HEK293 (cell line): ENCODE results near the gene STARD13.

Source experiments
- CTCF ChIA-PET: fragments of 350-600 bp; formaldehyde crosslinking; extraction: SDS; loops from one replicate; lab custom pipeline; 2021; ENCODE audit warnings: antibody characterized with exemption; lab: Yijun Ruan, JAX
- POLR2A ChIA-PET: fragments of 300-600 bp; formaldehyde crosslinking; extraction: SDS; loops from one replicate; lab custom pipeline; 2020; ENCODE audit warnings: antibody characterized with exemption, inconsistent platforms; lab: Yijun Ruan, JAX
- H3K27ac ChIP-seq: fragments of 200-500 bp; sonication (Bioruptor generic); 2 replicates; pipeline ENCODE4 v1.5.1; 2014; ENCODE audit warnings: low read depth, low read length, control low read depth, inconsistent platforms; ENCODE audit errors: extremely low read depth
- H3K36me3 ChIP-seq, 2 experiments: fragments of 200-500 bp in 1 of 2; sonication (Bioruptor generic) in 1 of 2; 1 replicate in 1 of 2; 2 replicates in 1 of 2; pipeline ENCODE4 v1.5.1; 2014 to 2017; ENCODE audit warnings: inconsistent platforms in 2 of 2, low read length in 2 of 2; ENCODE audit not compliant: control insufficient read depth in 2 of 2, insufficient read depth in 1 of 2
- H3K4me1 ChIP-seq: fragments of 200-500 bp; sonication (Bioruptor generic); 2 replicates; pipeline ENCODE4 v1.5.1; 2014; ENCODE audit warnings: mild to moderate bottlenecking, low read length, inconsistent platforms; ENCODE audit not compliant: control insufficient read depth, insufficient read depth
- H3K4me3 ChIP-seq: 2 replicates; pipeline ENCODE4 v1.5.1; 2011; ENCODE audit warnings: low read depth, mild to moderate bottlenecking, control low read depth, low read length, moderate library complexity
- H3K9me3 ChIP-seq: fragments of 200-500 bp; sonication (Bioruptor generic); 2 replicates; pipeline ENCODE4 v1.5.1; 2014; ENCODE audit warnings: low read depth, low read length, inconsistent platforms; ENCODE audit not compliant: control insufficient read depth, insufficient read depth
- BCL11B ChIP-seq: fragments of 450-650 bp; formaldehyde crosslinking; IDR thresholded peaks from 2 replicates; pipeline ENCODE4 v1.5.1; 2016; ENCODE audit warnings: low read depth, missing biosample characterization, missing genetic modification characterization
- FEZF1 ChIP-seq: fragments of 450-650 bp; formaldehyde crosslinking; IDR thresholded peaks from 2 replicates; pipeline ENCODE4 v1.5.1; 2016; ENCODE audit warnings: missing biosample characterization, missing genetic modification characterization
- KLF8 ChIP-seq: fragments of 450-650 bp; formaldehyde crosslinking; IDR thresholded peaks from 2 replicates; pipeline ENCODE4 v1.5.1; 2016; ENCODE audit warnings: missing biosample characterization, missing genetic modification characterization
- PRDM2 ChIP-seq: fragments of 450-650 bp; formaldehyde crosslinking; IDR thresholded peaks from 2 replicates; pipeline ENCODE4 v1.5.1; 2016; ENCODE audit warnings: missing biosample characterization, missing genetic modification characterization, borderline replicate concordance
- ZFP69B ChIP-seq: fragments of 450-650 bp; formaldehyde crosslinking; IDR thresholded peaks from 2 replicates; pipeline ENCODE4 v1.5.1; 2016; ENCODE audit warnings: missing biosample characterization, missing genetic modification characterization
- ZNF184 ChIP-seq: fragments of 450-650 bp; IDR thresholded peaks from 2 replicates; pipeline ENCODE4 v1.5.1; 2018; ENCODE audit warnings: missing biosample characterization, mild to moderate bottlenecking, missing genetic modification characterization
- ZNF266 ChIP-seq: fragments of 450-650 bp; formaldehyde crosslinking; IDR thresholded peaks from 2 replicates; pipeline ENCODE4 v1.5.1; 2016; ENCODE audit warnings: missing biosample characterization, missing genetic modification characterization, low read depth
- ZNF341 ChIP-seq: fragments of 450-650 bp; formaldehyde crosslinking; IDR thresholded peaks from 2 replicates; pipeline ENCODE4; 2016; ENCODE audit warnings: low read depth, missing biosample characterization, missing genetic modification characterization
- ZNF514 ChIP-seq: fragments of 450-650 bp; formaldehyde crosslinking; IDR thresholded peaks from 2 replicates; pipeline ENCODE4 v1.5.1; 2016; ENCODE audit warnings: missing biosample characterization, missing genetic modification characterization
- ZNF530 ChIP-seq: fragments of 450-650 bp; formaldehyde crosslinking; IDR thresholded peaks from 2 replicates; pipeline ENCODE4 v1.5.1; 2016; ENCODE audit warnings: low read depth, missing biosample characterization, missing genetic modification characterization
- ZNF692 ChIP-seq: fragments of 450-650 bp; formaldehyde crosslinking; IDR thresholded peaks from 2 replicates; pipeline ENCODE4 v1.5.1; 2016; ENCODE audit warnings: missing biosample characterization, missing genetic modification characterization
- ZNF747 ChIP-seq: fragments of 450-650 bp; formaldehyde crosslinking; IDR thresholded peaks from 2 replicates; pipeline ENCODE4 v1.5.1; 2016; ENCODE audit warnings: missing biosample characterization, missing genetic modification characterization

STARD13 gene

GRCh38 chr13:33259296-33259695 is 26.3 kb downstream of the STARD13 start:
- POLR2A ChIA-PET, result no interaction called here

DNA sequence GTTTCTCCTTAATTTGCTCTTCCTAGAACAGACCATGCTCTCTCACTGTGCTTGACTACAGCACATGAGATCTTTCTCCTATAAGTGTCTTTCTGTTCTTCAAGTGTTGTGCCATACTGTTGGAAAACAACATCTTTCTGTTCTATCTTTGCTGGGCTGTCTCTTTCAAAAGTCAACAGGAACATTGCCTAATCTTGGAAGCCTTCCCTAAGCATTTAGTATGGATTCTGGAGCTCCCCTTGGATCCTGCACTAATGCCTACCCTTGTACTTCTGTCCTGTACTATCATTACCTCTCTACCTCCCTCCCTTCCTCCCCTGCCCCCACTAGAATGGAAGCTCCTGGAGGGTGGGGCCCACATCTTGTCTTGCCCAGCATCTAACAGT is 26.8 kb downstream of the STARD13 start:
- CTCF ChIA-PET, result no interaction called here
- Histone ChIP-seq H3K4me1 (no peaks in the 10 kb centered on the region), H3K36me3 (no peaks in the 10 kb centered on the region), H3K27ac (no peak overlapping the region), H3K4me3 (no peak overlapping the region), H3K9me3 (no peaks in the 10 kb centered on the region)
- POLR2A ChIA-PET, result no interaction called here
- peak; percentile 45; the same call in 1 of the 2 replicates for TF ChIP-seq ZNF692 (tag by site-specific recombination)
- no peak for TF ChIP-seq ZNF341 (tag by site-specific recombination)
- peak; percentile 54; the same call in 1 of the 2 replicates for TF ChIP-seq ZFP69B (tag by site-specific recombination)
- TF ChIP-seq ZNF184 (tag by site-specific recombination), result no peak
- TF ChIP-seq, all 188 proteins: peak for 2

More at GRCh38 chr13:33259296-33259695, 26.3 kb downstream of the STARD13 start:
- Histone ChIP-seq H3K9me3 (no peaks in the 10 kb centered on the region), H3K4me3 (no peak overlapping the region), H3K4me1 (no peaks in the 10 kb centered on the region), H3K27ac (no peak overlapping the region), H3K36me3 (no peaks in the 10 kb centered on the region)
- CTCF ChIA-PET, result no interaction called here
- TF ChIP-seq ZNF341 (tag by site-specific recombination) (no peak), BCL11B (no peak), KLF8 (no peak), ZNF747 (tag by site-specific recombination) (no peak)

DNA sequence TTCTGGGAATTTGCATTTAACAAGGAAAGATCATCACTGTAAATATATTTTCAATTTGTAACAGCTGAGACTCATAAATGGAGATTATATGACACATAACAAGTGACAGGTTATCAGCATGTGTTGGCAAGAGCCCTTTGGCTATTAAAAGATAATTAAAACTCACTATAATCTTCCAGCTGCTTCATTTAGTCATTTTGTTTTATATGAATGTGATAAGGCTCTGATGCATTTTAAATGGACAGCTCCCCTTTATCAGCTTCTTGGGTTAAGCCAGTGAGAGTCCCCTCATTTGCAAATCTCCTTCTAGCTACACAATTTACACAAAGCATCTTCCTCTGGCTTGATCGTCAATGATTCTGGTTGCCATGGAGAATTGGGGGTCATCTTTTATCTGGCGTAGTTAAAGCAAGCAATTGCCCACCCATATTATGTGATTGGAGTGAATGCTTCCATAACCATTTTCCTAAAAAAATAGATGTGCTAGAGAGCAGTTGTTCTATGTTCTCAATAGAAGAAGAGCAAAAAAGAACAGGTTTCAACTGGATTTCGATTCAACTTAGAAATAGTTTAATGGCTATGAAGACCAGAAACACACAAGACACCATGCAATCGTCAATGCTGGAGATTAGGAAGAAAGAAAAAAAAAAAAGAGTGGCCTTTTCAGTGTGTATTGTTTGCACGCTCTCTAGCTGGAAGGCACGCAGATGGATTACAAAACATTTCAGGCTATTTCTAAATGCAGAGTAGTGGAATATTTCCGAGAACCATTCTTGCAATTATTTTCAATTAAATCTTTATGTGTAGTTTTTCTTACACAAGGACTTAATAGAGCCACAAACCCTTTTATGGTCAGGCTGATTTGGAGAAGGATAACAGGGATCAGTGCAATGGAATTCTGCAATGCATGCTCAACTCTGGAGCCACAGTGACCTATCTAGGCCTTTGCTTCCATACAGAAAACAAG is 27.4 kb downstream of the STARD13 start:
- CTCF ChIA-PET, result no interaction called here
- Histone ChIP-seq H3K27ac (no peak overlapping the region), H3K36me3 (no peaks in the 10 kb centered on the region)

More for the DNA sequence above, 27.4 kb downstream of the STARD13 start:
- TF ChIP-seq ZNF530, result no peak
- TF ChIP-seq PRDM2 (tag by site-specific recombination), result no peak
- TF ChIP-seq FEZF1, result peak; percentile 27; the same call in 1 of the 2 replicates
- no peak for TF ChIP-seq ZNF514 (tag by site-specific recombination)
- TF ChIP-seq ZNF266 (tag by site-specific recombination), result no peak
- POLR2A ChIA-PET, result no interaction called here
- Histone ChIP-seq H3K4me1 (no peaks in the 10 kb centered on the region), H3K4me3 (no peak overlapping the region), H3K9me3 (no peaks in the 10 kb centered on the region)
